Activated naive CD8-positive, alpha-beta T cell treated with anti-CD3 and anti-CD28 coated beads for 36 hours (primary cell): ENCODE measurements around the gene EBI3. TPM values are rescaled to one million over a fixed set of nuclear protein-coding genes. Genes with fewer than 3 reads are reported as not detected.
"Not testable (repeated sequence)": the region's sequence is repeated elsewhere in the genome, so short reads cannot be mapped to it uniquely, and the experiment has no call there.

ENCODE experiments used
- DNase-seq: peaks from one replicate; pipeline ENCODE4 v3.0.0; 2021
- H3K27ac Mint-ChIP-seq: one replicate; pipeline ENCODE4 v1.8.0; 2022; ENCODE audit warnings: mild to moderate bottlenecking, moderate library complexity, mixed read lengths
- H3K27me3 Mint-ChIP-seq: one replicate; pipeline ENCODE4 v1.8.0; 2022; ENCODE audit warnings: mild to moderate bottlenecking, mixed read lengths
- H3K36me3 Mint-ChIP-seq: one replicate; pipeline ENCODE4 v1.8.0; 2021; ENCODE audit warnings: mild to moderate bottlenecking, mixed read lengths
- H3K4me1 Mint-ChIP-seq: one replicate; pipeline ENCODE4 v1.8.0; 2021; ENCODE audit warnings: mixed read lengths
- H3K4me3 Mint-ChIP-seq: one replicate; pipeline ENCODE4 v1.8.0; 2022; ENCODE audit warnings: mild to moderate bottlenecking, moderate library complexity, mixed read lengths
- H3K9me3 Mint-ChIP-seq: one replicate; pipeline ENCODE4 v1.8.0; 2022; ENCODE audit warnings: mixed read lengths
- total RNA-seq, 2 experiments: library from RNA; stranded (reverse); gene quantifications; one replicate each; pipeline ENCODE4 v1.2.3, GENCODE V29; 2021

Gene EBI3
- total RNA-seq, 2 experiments from 2014 or later, result 6.7 to 8.6 TPM

DNA sequence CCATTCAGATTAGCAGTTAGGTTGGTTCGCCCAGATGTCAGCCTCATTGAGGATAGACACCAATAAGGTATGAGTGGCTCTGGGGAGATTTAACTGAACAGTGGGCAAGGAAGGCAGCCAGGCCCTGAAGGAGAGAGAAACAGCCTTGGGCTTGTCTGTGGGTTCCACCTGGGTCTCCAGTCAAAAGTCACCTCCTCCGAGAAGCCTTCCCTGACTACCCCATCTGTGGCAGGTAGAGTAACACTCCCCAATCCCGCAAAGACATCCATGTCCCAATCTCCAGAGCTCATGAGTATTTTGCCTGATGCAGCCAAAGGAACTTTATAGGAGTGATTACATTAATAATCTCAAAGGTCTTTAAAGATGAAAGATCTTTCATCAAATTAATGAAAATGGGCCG, 9.5 kb downstream of the EBI3 start:
- no peak for DNase-seq
- Mint-ChIP-seq H3K27me3 (peaks cover 5% of the 10 kb centered on the region), H3K4me1 (no peaks in the 10 kb centered on the region), H3K36me3 (no peaks in the 10 kb centered on the region), H3K27ac (no peak overlapping the region), H3K9me3 (peaks cover 4% of the 10 kb centered on the region), H3K4me3 (no peak overlapping the region)

DNA sequence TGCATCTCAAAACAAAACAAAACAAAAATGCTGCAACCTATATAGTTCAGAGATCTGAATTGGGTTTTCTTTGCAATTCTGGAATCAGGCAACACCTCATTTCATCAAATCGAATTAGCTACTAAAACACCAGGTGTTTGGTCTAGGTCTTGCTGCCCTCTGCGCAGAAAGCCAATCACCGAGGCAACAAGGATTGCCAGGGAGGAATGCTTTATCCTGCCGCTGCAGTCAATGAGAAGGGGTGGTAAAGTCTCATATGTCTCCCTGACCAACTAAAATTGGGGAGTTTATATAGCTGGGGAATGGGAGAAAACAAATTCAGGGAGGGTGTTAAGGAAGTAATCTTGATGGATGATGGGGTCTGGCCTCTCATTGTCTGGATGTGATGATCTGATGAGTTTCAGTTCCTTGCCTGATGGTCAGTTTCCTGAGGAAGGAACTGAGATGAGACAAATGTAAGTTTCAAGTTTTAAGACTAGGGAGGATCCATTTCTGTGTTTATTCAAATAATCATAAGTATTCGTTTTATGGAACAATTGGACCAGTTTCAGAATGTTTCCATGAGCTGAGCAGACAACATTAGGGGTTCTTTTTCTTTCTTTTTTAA, 12.6 kb downstream of the EBI3 start:
- Mint-ChIP-seq H3K27me3 (no peaks in the 10 kb centered on the region), H3K36me3 (no peaks in the 10 kb centered on the region), H3K4me3 (no peak overlapping the region), H3K9me3 (peaks cover 4% of the 10 kb centered on the region), H3K4me1 (peaks cover 3% of the 10 kb centered on the region), H3K27ac (no peak overlapping the region)
- no peak for DNase-seq

DNA sequence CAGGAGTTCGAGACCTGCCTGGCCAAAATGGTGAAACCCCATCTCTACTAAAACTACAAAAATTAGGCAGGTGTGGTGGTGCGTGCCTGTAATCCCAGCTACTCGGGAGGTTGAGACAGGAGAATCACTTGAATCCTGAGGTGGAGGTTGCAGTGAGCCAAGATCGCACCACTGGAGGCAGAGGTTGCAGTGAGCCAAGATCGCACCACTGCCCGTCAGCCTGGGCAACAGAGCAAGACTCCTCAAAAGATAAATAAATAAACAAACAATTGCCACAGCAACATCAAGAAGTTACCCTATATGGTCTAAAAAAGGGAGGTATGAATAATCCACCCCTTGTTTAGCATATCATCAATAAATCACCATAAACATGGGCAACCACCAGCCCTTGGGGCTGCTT, 16.6 kb downstream of the EBI3 start:
- DNase-seq, H3K4me1 Mint-ChIP-seq, H3K9me3 Mint-ChIP-seq, H3K27me3 Mint-ChIP-seq: not testable (repeated sequence)
- Mint-ChIP-seq H3K4me3 (peak overlapping the region; percentile 92), H3K27ac (peak overlapping the region; percentile 99), H3K36me3 (peaks cover 22% of the 10 kb centered on the region)

- peak within 1 kb of the TSS; percentile 92 for H3K4me3 Mint-ChIP-seq
- peaks cover 6% of the 10 kb centered on the region for H3K4me1 Mint-ChIP-seq
Observed at GRCh38 chr19:4246767-4247593, 17.7 kb downstream of the EBI3 start, which contains the start of gene YJU2. Gene YJU2 (plus strand): TSS chr19:4247080. CDS start chr19:4247147, 67 bp downstream.

GRCh38 chr19:4256563-4256962, 27.2 kb downstream of the EBI3 start:
- H3K9me3 Mint-ChIP-seq, result no peaks in the 10 kb centered on the region
- no peaks in the 10 kb centered on the region for H3K27me3 Mint-ChIP-seq
- H3K27ac Mint-ChIP-seq, result no peak overlapping the region
- H3K4me3 Mint-ChIP-seq, result no peak overlapping the region
- DNase-seq, result no peak
- H3K36me3 Mint-ChIP-seq, result peaks cover 56% of the 10 kb centered on the region
- H3K4me1 Mint-ChIP-seq, result no peaks in the 10 kb centered on the region

More at GRCh38 chr19:4246767-4247593, 17.7 kb downstream of the EBI3 start, which contains the start of gene YJU2:
- H3K36me3 Mint-ChIP-seq, result peaks cover 30% of the 10 kb centered on the region
- no peaks in the 10 kb centered on the region for H3K27me3 Mint-ChIP-seq
- DNase-seq, result peak; percentile 98
- H3K9me3 Mint-ChIP-seq, result peaks cover 2% of the 10 kb centered on the region
- peak within 1 kb of the TSS; percentile 99 for H3K27ac Mint-ChIP-seq

- Mint-ChIP-seq H3K4me1 (no peaks in the 10 kb centered on the region), H3K4me3 (no peak overlapping the region), H3K36me3 (peaks cover 52% of the 10 kb centered on the region), H3K27me3 (no peaks in the 10 kb centered on the region), H3K9me3 (no peaks in the 10 kb centered on the region), H3K27ac (no peak overlapping the region)
- no peak for DNase-seq
Observed at GRCh38 chr19:4257025-4257424, 27.7 kb downstream of the EBI3 start.

GRCh38 chr19:4258181-4258580, 28.9 kb downstream of the EBI3 start:
- peaks cover 44% of the 10 kb centered on the region for H3K36me3 Mint-ChIP-seq
- H3K4me3 Mint-ChIP-seq, result no peak overlapping the region
- no peaks in the 10 kb centered on the region for H3K4me1 Mint-ChIP-seq
- DNase-seq, result no peak
- no peaks in the 10 kb centered on the region for H3K9me3 Mint-ChIP-seq
- no peak overlapping the region for H3K27ac Mint-ChIP-seq
- H3K27me3 Mint-ChIP-seq, result no peaks in the 10 kb centered on the region

DNA sequence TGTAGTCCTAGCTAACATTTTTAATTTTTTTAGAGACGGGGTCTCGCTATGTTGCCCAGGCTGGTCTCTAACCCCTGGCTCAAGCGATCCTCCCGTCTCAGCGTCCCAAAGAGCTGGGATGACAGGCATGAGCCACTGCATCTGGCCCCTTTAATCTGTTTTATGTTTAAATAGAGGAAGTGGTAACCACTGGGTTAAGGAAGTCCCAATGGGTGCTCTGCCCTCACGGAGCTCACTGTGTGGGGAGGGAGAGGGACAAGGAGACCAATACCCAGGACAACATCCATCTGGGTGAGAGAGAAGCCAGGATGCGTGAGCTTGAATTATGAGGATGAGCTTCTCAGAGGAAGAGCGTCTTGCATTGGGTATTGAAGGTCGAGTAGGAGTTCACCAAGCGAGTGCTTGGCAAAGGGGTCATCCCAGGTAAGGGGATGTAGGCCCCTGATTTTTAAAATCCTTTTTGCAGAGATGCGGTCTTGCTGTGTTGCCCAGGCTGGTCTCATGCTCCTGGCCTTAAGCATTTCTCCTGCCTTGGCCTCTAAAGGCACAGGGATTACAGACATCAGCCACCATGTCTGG, 31.4 kb downstream of the EBI3 start:
- Mint-ChIP-seq H3K4me1 (peaks cover 13% of the 10 kb centered on the region), H3K27me3 (no peaks in the 10 kb centered on the region), H3K9me3 (no peaks in the 10 kb centered on the region), H3K27ac (no peak overlapping the region), H3K4me3 (no peak overlapping the region), H3K36me3 (peaks cover 37% of the 10 kb centered on the region)
- no peak for DNase-seq

DNA sequence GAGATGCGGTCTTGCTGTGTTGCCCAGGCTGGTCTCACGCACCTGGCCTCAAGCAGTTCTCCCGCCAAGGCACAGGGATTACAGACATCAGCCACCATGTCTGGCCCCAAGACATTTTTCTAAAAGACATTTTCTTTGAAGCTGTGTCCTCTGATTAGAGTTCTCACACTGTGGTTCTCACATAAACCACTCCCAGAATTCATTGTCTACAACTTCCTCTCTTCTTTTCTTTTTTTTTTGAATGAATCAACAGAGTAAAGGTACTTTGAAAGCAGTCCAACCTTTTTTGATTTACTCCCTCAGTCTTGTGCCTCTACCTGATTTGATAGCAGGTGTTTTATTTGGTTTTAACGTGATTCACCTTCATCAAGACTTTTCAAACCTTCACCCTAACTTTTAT, 35.5 kb downstream of the EBI3 start:
- Mint-ChIP-seq H3K27ac (peak overlapping the region; percentile 67), H3K36me3 (peaks cover 36% of the 10 kb centered on the region), H3K4me1 (peaks cover 21% of the 10 kb centered on the region), H3K4me3 (no peak overlapping the region), H3K27me3 (no peaks in the 10 kb centered on the region), H3K9me3 (no peaks in the 10 kb centered on the region)
- DNase-seq, result no peak

DNA sequence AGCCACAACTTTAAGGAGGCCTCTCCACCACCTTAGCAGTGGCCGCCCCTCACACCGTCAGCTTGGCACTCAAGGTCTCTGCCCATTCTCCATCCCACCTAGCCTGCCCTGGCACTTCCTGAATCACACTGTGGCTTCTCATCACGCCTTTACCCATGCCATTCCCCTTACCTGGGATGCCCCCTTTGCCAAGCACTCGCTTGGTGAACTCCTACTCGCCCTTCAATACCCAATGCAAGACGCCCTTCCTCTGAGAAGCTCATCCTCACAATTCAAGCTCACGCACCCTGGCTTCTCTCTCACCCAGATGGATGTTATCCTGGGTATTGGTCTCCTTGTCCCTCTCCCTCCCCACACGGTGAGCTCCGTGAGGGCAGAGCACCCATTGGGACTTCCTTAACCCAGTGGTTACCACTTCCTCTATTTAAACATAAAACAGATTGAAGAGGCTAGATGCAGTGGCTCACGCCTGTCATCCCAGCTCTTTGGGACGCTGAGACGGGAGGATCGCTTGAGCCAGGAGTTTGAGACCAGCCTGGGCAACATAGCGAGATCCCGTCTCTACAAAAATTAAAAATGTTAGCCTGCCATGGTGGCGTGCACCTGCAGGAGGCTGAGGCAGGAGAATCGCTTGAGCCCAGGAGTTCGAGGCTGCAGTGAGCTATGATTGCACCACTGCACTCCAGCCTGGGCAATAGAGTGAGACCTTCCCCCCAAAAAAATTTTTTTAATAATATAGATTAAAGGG, 37.1 kb downstream of the EBI3 start:
- H3K4me1 Mint-ChIP-seq, result peaks cover 21% of the 10 kb centered on the region
- no peak overlapping the region for H3K27ac Mint-ChIP-seq
- H3K4me3 Mint-ChIP-seq, result no peak overlapping the region
- DNase-seq, result no peak
- H3K36me3 Mint-ChIP-seq, result peaks cover 35% of the 10 kb centered on the region
- H3K27me3 Mint-ChIP-seq, result no peaks in the 10 kb centered on the region
- H3K9me3 Mint-ChIP-seq, result no peaks in the 10 kb centered on the region

DNA sequence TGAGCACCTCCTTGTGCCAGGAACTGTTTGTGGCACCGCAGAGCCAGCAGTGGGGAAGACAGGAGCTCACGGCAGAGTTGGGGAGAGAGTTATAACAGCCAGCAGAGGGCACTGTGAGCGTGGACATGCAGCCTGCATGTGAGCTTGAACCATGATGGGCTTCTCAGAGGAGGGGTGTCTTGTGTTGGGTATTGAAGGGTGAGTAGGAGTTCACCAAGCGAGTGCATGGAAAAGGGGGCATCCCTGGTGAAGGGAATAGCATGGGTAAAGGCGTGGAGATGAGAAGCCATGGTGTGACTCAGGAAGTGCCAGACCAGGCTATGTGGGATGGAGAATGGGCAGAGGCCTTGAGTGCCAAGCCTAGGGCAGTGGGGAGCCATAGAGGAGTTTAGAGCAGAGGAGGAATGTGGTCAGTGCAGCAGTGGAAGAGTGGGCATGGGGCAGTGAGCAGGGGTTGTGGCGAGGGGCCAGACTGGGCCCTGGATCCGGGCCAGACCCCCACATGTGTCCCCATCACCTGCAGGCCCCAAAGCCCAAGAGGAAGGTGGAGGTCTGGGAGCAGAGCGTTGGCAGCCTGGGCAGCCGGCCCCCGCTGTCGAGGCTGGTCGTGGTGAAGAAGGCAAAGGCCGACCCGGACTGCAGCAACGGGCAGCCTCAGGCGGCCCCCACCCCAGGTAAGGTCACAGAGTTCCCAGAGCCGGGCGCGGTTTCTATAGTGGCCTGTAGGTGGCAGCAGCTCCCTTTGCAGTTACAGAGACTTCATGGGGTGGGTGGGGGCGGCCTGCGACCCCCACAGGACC, 38.0 kb downstream of the EBI3 start:
- no peak overlapping the region for H3K27ac Mint-ChIP-seq
- DNase-seq, result peak; percentile 53
- no peaks in the 10 kb centered on the region for H3K9me3 Mint-ChIP-seq
- H3K4me3 Mint-ChIP-seq, result no peak overlapping the region
- peaks cover 44% of the 10 kb centered on the region for H3K36me3 Mint-ChIP-seq
- peaks cover 21% of the 10 kb centered on the region for H3K4me1 Mint-ChIP-seq
- H3K27me3 Mint-ChIP-seq, result no peaks in the 10 kb centered on the region

DNA sequence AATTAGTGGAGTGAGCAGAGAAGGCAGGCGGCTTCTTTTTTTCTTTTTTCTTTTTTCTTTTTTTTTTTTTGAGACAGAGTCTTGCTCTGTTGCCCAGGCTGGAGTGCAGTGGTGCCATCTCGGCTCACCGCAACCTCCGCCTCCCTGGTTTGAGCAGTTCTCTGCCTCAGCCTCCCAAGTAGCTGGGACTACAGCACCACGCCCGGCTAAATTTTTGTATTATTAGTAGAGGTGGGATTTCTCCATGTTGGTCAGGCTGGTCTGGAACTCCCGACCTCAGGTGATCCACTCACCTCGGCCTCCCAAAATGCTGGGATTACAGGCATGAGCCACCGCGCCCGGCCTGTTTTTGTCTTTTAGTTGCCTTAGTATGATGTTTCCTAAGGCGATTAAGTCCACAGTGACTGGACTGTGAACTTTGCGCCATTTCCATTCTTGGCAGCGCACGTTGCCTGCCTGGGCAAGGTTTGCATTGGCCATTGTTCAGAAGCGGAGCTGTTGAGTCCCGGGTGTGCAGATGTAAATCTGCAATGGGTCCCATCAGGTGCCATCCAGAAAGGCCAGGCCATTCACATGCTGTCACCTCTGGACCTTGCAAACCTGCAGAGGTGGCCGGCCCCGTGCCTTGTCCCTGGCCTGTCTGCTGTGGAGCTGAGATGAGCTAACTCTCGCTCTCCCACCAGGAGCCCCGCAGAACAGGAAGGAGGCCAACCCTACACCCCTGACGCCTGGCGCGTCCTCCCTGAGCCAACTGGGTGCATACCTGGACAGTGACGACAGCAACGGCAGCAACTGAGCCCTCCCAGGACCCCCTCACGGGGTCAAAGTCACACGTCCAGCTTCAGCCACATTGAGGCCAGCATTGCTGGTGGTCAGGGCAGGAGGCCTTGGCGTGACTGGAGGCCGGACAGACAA, 38.8 kb downstream of the EBI3 start:
- no peak overlapping the region for H3K27ac Mint-ChIP-seq
- DNase-seq, result no peak
- H3K9me3 Mint-ChIP-seq, result no peaks in the 10 kb centered on the region
- no peaks in the 10 kb centered on the region for H3K27me3 Mint-ChIP-seq
- peaks cover 43% of the 10 kb centered on the region for H3K36me3 Mint-ChIP-seq
- no peak overlapping the region for H3K4me3 Mint-ChIP-seq
- H3K4me1 Mint-ChIP-seq, result peaks cover 21% of the 10 kb centered on the region

DNA sequence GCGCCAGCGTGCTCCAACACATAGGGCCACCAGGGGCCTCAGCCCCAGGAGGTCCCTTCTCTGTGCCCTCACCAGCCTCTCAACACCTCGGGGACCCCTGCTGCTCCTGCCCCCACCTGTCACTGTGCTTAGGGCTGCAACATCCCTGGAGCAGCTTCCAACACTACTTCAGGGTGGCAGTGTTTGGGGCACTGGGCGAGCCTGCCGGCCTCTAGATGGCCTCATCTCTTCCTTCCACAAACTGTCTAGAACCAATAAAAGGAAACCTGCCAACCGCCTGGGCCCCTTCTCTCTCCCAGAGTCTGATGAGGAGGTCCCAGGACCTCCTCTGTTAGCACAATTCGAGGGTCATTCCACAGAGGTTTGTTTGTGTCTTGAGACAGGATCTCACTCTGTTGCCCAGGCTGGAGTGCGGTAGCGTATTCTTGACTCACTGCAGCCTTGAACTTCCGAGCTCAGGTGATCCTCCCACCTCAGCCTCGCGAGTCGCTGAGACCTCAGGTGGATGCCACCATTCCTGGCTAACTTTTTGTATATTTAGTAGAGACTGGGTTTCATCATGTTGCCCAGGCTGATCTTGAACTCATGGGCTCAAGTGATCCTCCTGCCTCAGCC, 39.6 kb downstream of the EBI3 start:
- no peak for DNase-seq
- Mint-ChIP-seq H3K4me1 (peaks cover 19% of the 10 kb centered on the region), H3K36me3 (peaks cover 35% of the 10 kb centered on the region), H3K9me3 (no peaks in the 10 kb centered on the region), H3K27me3 (no peaks in the 10 kb centered on the region), H3K27ac (no peak overlapping the region), H3K4me3 (no peak overlapping the region)
